Cardiac fibroblast (primary cell): ENCODE data around the gene FAM25A.
"Not testable (repeated sequence)": the region's sequence is repeated elsewhere in the genome, so short reads cannot be mapped to it uniquely, and the experiment has no call there.

Experiments
- DNase-seq, 2 donors: peaks; one replicate each; pipeline versions ENCODE4 v3.0.0 to v3.0.0-alpha.2; 2010; ENCODE audit warnings: low read depth in 2 of 2
- H3K4me3 ChIP-seq, 2 donors: replicated peaks in 1 of 2; 1 replicate in 1 of 2; 2 replicates in 1 of 2; pipeline ENCODE4 v1.5.1; 2011; ENCODE audit warnings: low read depth in 2 of 2, low read length in 2 of 2, mild to moderate bottlenecking in 2 of 2, moderate library complexity in 1 of 2
- CTCF ChIP-seq: IDR thresholded peaks from one replicate; pipeline ENCODE4 v1.5.1; 2011; ENCODE audit warnings: low read depth, mild to moderate bottlenecking, low read length, inconsistent platforms

FAM25A gene

GRCh38 chr10:87020056-87020455 is at the start of gene FAM25A:
Gene FAM25A, plus strand, starts transcription at chr10:87020294. Its CDS starts 31 bp downstream, at chr10:87020325.
- not testable (repeated sequence) for DNase-seq, H3K4me3 ChIP-seq

GRCh38 chr10:86970982-86971231 is 49.2 kb upstream of the FAM25A start:
- no peak for TF ChIP-seq CTCF
- peak overlapping the region; percentile 57 for H3K4me3 ChIP-seq
- no peak for DNase-seq

GRCh38 chr10:86971232-86971991 is 48.7 kb upstream of the FAM25A start:
- H3K4me3 ChIP-seq, result peak overlapping the region; percentile 57
- no peak for TF ChIP-seq CTCF
- DNase-seq, result peak; percentile 84 to 89

- TF ChIP-seq CTCF, result no peak
- no peak for DNase-seq
Measured at GRCh38 chr10:86972613-86973380, 47.3 kb upstream of the FAM25A start.

GRCh38 chr10:86974484-86974883 is 45.6 kb upstream of the FAM25A start:
- no peak overlapping the region for H3K4me3 ChIP-seq
- TF ChIP-seq CTCF, result no peak
- DNase-seq, result no peak

More at GRCh38 chr10:86972613-86973380, 47.3 kb upstream of the FAM25A start:
- H3K4me3 ChIP-seq, result no peak overlapping the region

- no peak overlapping the region for H3K4me3 ChIP-seq
- TF ChIP-seq CTCF, result no peak
- DNase-seq, result no peak
Measured at GRCh38 chr10:86976362-86977056, 43.6 kb upstream of the FAM25A start.

- not testable (repeated sequence) for DNase-seq, H3K4me3 ChIP-seq
Measured at GRCh38 chr10:86978457-86978856, 41.6 kb upstream of the FAM25A start.
